Choroid plexus epithelial cell (primary cell): ENCODE results near the gene ANAPC13.
A peak's percentile ranks its signal among the peaks of the same experiment; 100 is the strongest.

ENCODE experiments used
- DNase-seq: peaks from one replicate; pipeline ENCODE4 v3.0.0-alpha.2; 2010; ENCODE audit warnings: low read depth
- H3K4me3 ChIP-seq: 2 replicates; pipeline ENCODE4 v1.5.1; 2011; ENCODE audit warnings: low read depth, mild to moderate bottlenecking, control low read depth, low read length, moderate library complexity
- CTCF ChIP-seq: conservative IDR thresholded peaks from 2 replicates; pipeline ENCODE4 v1.5.1; 2011; ENCODE audit warnings: low read depth, mild to moderate bottlenecking, control low read depth, inconsistent platforms, low read length, moderate library complexity

The ANAPC13 gene, protein sequence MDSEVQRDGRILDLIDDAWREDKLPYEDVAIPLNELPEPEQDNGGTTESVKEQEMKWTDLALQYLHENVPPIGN

GRCh38 chr3:134485718-134486576 lies at the start of gene ANAPC13, which contains the start of gene CEP63:
TSS of gene ANAPC13 (minus strand) at chr3:134485985. CDS start at chr3:134482904, 3,081 bp downstream.
TSS of gene CEP63 (plus strand) at chr3:134486057. CDS start at chr3:134495321, 9,264 bp downstream.
- peak; percentile 99 for DNase-seq
- TF ChIP-seq CTCF: no peak
- peak within 1 kb of the TSS; percentile 88 for H3K4me3 ChIP-seq

DNA sequence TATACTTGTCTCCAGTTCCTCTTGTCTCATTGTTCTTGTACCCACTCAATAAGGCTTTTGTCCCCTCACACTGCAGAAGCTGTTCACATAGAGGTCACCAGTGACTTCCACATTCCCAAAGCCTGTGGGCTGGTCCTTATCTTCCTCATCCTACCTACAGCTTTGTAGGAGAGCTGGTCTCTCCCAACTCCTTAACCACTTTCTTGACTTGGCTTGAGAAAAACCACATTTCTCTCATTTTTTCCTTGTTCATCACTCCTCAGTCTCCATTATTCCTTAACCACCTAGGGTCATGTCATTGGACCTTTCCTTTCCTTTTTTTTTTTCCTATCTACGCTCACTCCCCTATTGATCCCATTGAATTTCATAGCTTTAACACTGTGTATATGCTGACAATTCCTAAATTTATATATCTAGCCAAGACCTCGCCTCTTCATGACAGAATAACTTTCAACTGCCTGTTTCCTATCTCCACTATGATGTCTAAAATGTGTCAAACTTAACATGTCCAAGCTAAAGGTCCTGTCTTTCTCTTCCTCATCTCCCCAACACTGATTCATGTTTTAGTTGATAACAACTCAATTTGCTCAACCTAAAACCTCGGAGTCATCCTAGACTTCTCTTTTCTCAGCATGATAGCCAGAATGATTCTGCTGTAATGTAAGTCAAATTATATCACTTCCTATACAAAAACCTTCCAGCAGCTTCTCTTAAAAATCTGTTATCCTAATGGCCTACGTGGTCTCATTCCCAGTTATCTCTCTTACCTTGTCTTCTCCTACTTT lies 49.6 kb upstream of the ANAPC13 start:
- DNase-seq: no peak
- no peak overlapping the region for H3K4me3 ChIP-seq
- no peak for TF ChIP-seq CTCF

- no peak for TF ChIP-seq CTCF
- no peak overlapping the region for H3K4me3 ChIP-seq
- no peak for DNase-seq
Observed at GRCh38 chr3:134533493-134533892, 47.7 kb upstream of the ANAPC13 start.

DNA sequence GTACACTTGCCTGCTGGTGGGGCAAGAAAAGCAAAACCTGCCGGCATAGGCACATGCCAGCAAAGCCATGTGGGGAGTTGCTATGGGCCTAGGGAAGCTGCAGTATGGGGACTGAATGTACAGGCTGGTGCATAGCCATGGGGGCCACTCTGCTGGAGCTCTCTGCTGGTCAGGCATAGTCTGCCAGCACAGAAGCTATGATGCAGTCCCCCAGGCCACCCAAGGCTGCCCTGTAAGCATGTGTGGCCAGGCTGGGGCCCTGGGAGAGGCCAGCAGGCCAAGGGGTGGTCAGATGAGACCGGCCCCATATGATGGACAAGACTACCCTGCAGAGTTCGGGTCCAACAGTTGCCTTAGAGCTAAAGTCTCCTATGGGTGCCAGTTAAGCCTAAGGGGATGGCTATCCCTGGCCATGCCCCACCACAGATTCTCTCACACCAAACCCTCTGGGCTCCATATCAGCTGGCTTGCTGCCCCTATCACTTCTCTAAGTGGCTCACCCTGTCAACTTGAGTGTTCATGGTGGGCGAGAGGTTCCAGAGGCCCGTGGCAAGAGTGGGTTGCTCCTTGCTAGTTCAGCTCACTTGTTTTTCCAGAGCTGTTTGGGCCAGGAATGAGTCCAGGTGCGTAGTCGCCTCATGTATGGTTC lies 41.9 kb upstream of the ANAPC13 start:
- no peak overlapping the region for H3K4me3 ChIP-seq
- TF ChIP-seq CTCF: no peak
- DNase-seq: no peak

DNA sequence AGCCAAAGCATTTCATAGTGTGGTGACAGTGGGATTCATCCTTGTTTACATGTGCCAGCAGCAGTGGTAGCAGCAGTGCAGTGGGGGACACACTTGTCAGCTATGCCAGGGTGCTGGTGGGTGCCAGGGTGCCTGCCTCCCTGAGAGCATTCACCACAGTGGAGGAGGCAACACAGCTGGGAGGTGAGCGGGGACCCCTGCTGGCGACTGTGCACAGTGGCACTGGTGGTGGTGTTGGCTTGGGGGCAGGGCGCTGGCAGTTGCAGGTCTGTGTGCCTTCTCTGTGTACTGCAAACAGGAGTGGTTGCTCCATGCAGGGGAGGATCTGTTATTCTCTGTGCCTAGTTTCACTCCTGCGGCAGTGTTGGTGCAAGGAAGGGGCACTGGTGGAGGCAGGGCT lies 41.3 kb upstream of the ANAPC13 start:
- peak; percentile 16 for DNase-seq
- no peak overlapping the region for H3K4me3 ChIP-seq
- TF ChIP-seq CTCF: peak; percentile 52

- no peak for TF ChIP-seq CTCF
- no peak overlapping the region for H3K4me3 ChIP-seq
Observed at GRCh38 chr3:134526319-134526718, 40.5 kb upstream of the ANAPC13 start.

More at GRCh38 chr3:134526319-134526718, 40.5 kb upstream of the ANAPC13 start:
- DNase-seq: peak; percentile 41
